Astrocyte (in vitro differentiated cells and primary cell): ENCODE data around the gene GSTP1. TPM values are rescaled to one million over a fixed set of nuclear protein-coding genes. Genes with fewer than 3 reads are reported as not detected.
A peak's percentile ranks its signal among the peaks of the same experiment; 100 is the strongest.

Experiments used
- DNase-seq: peaks from one replicate; pipeline ENCODE4 v3.0.0-alpha.2; 2010; ENCODE audit warnings: low read depth
- FAIRE-seq: peaks from 2 replicates; lab custom pipeline; 2011; peaks lifted over from hg19 to GRCh38; lab: Jason Lieb, UNC
- H2AFZ ChIP-seq: 2 replicates; pipeline ENCODE4 v1.6.0; 2012; ENCODE audit warnings: low read depth, low read length, inconsistent platforms
- H3K27ac ChIP-seq: 2 replicates; pipeline ENCODE4 v1.5.1; 2011; ENCODE audit warnings: low read depth, low read length, inconsistent platforms
- H3K27me3 ChIP-seq: 2 replicates; pipeline ENCODE4 v1.6.0; 2011; ENCODE audit warnings: low read length, inconsistent platforms; ENCODE audit not compliant: insufficient read depth
- H3K36me3 ChIP-seq: 2 replicates; pipeline ENCODE4 v1.5.1; 2011; ENCODE audit warnings: low read length, inconsistent platforms; ENCODE audit not compliant: insufficient read depth
- H3K4me1 ChIP-seq: 2 replicates; pipeline ENCODE4 v1.5.1; 2011; ENCODE audit warnings: low read length, inconsistent platforms; ENCODE audit not compliant: insufficient read depth
- H3K4me2 ChIP-seq: 2 replicates; pipeline ENCODE4 v1.6.0; 2012; ENCODE audit warnings: low read length, inconsistent platforms
- H3K4me3 ChIP-seq: 2 replicates; pipeline ENCODE4 v1.5.1; 2011; ENCODE audit warnings: low read depth, mild to moderate bottlenecking, low read length, inconsistent platforms; ENCODE audit not compliant: insufficient read depth
- H3K79me2 ChIP-seq: 2 replicates; pipeline ENCODE4 v1.6.0; 2012; ENCODE audit warnings: mild to moderate bottlenecking, low read length, inconsistent platforms; ENCODE audit not compliant: insufficient read depth
- H3K9ac ChIP-seq: 2 replicates; pipeline ENCODE4 v1.6.0; 2012; ENCODE audit warnings: mild to moderate bottlenecking, low read length, inconsistent platforms
- H3K9me3 ChIP-seq: 2 replicates; pipeline ENCODE4 v1.5.1; 2012; ENCODE audit warnings: low read depth, mild to moderate bottlenecking, low read length, inconsistent platforms; ENCODE audit not compliant: insufficient read depth
- H4K20me1 ChIP-seq: 2 replicates; pipeline ENCODE4 v1.6.0; 2012; ENCODE audit warnings: low read length, inconsistent platforms; ENCODE audit not compliant: insufficient read depth
- H3K27ac Mint-ChIP-seq: one replicate; pipeline ENCODE4 v1.8.0; 2021; ENCODE audit warnings: mild to moderate bottlenecking, mixed read lengths; ENCODE audit not compliant: unreplicated experiment
- H3K27me3 Mint-ChIP-seq: one replicate; pipeline ENCODE4 v1.8.0; 2021; ENCODE audit warnings: low read depth, mixed read lengths; ENCODE audit not compliant: unreplicated experiment
- H3K36me3 Mint-ChIP-seq: one replicate; pipeline ENCODE4 v1.8.0; 2021; ENCODE audit warnings: low read depth, mixed read lengths; ENCODE audit not compliant: unreplicated experiment
- H3K4me1 Mint-ChIP-seq: one replicate; pipeline ENCODE4 v1.8.0; 2021; ENCODE audit warnings: low read depth, mixed read lengths; ENCODE audit not compliant: unreplicated experiment
- H3K4me3 Mint-ChIP-seq: one replicate; pipeline ENCODE4 v1.8.0; 2021; ENCODE audit warnings: mild to moderate bottlenecking, moderate library complexity, mixed read lengths; ENCODE audit not compliant: unreplicated experiment
- H3K9me3 Mint-ChIP-seq: one replicate; pipeline ENCODE4 v1.8.0; 2021; ENCODE audit warnings: mild to moderate bottlenecking, mixed read lengths; ENCODE audit not compliant: unreplicated experiment
- EZH2 ChIP-seq: IDR thresholded peaks from 2 replicates; pipeline ENCODE4 v1.6.1; 2012; ENCODE audit warnings: mild to moderate bottlenecking, low read length, inconsistent platforms; ENCODE audit not compliant: insufficient read depth
- total RNA-seq: library from RNA; stranded (reverse); gene quantifications from 2 replicates; pipeline ENCODE4 v1.2.1, GENCODE V29; 2021
- TF ChIP-seq, protein P1 (sequence below): IDR thresholded peaks from 2 replicates; pipeline ENCODE4 v1.5.1; 2011; ENCODE audit warnings: low read depth, mild to moderate bottlenecking, inconsistent platforms, low read length, moderate library complexity; ENCODE audit not compliant: insufficient read depth

GSTP1 gene
- total RNA-seq, 1 donor from 2014 or later = 1,365 TPM

DNA sequence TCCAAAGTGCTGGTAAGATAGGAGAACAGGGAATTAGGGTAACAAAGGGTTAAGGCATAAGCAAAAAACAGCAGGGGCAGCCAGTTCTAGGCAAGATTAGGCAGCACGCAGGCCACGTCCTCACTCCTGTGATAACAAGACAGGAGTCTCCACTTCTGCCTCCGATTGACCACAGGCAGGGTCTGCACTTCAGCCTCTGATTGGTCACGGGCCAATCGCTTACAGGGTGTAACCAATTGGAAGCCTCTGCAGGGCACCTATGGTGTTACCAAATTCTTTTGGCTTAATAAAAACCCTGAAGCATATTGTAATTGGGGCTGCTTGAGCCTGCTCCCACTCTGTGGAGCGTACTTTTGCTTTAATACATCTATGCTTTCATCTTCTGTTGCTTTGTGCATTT is 12.2 kb upstream of the GSTP1 start:
- Histone ChIP-seq H2AFZ (no peak overlapping the region), H3K79me2 (no peaks in the 10 kb centered on the region), H3K9ac (no peak overlapping the region), H3K27me3 (peaks cover 8% of the 10 kb centered on the region), H3K27ac (no peak overlapping the region), H3K4me3 (no peak overlapping the region), H3K36me3 (no peaks in the 10 kb centered on the region), H3K4me1 (no peaks in the 10 kb centered on the region), H3K9me3 (peaks cover 4% of the 10 kb centered on the region), H3K4me2 (no peak overlapping the region), H4K20me1 (no peaks in the 10 kb centered on the region)
- Mint-ChIP-seq H3K27me3 (peaks cover 5% of the 10 kb centered on the region), H3K27ac (no peak overlapping the region), H3K36me3 (no peaks in the 10 kb centered on the region), H3K9me3 (no peaks in the 10 kb centered on the region), H3K4me1 (no peaks in the 10 kb centered on the region), H3K4me3 (no peak overlapping the region)
- TF ChIP-seq, protein P1, sequence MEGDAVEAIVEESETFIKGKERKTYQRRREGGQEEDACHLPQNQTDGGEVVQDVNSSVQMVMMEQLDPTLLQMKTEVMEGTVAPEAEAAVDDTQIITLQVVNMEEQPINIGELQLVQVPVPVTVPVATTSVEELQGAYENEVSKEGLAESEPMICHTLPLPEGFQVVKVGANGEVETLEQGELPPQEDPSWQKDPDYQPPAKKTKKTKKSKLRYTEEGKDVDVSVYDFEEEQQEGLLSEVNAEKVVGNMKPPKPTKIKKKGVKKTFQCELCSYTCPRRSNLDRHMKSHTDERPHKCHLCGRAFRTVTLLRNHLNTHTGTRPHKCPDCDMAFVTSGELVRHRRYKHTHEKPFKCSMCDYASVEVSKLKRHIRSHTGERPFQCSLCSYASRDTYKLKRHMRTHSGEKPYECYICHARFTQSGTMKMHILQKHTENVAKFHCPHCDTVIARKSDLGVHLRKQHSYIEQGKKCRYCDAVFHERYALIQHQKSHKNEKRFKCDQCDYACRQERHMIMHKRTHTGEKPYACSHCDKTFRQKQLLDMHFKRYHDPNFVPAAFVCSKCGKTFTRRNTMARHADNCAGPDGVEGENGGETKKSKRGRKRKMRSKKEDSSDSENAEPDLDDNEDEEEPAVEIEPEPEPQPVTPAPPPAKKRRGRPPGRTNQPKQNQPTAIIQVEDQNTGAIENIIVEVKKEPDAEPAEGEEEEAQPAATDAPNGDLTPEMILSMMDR = no peak
- no peak for TF ChIP-seq EZH2
- no peak for FAIRE-seq
- no peak for DNase-seq

DNA sequence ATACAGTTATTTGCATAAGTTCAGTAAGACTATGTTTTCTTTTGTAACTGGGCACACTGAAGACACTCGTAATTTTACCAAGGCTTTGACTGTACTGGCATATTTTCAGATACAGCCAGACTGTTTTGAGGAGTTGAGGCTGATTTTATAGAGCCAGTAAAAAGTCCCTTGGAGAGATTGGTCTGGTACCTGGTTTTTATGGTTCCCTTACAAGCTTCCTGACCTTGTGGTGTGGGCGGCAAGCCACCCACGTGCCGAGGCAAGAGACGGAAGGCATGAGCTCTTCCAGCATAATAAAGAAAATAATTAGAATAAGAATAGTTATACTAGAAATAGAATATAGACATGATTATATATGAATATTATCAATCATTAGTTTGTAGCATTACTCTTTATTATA is 11.3 kb upstream of the GSTP1 start:
- Histone ChIP-seq H3K4me3 (no peak overlapping the region), H3K79me2 (no peaks in the 10 kb centered on the region), H3K36me3 (no peaks in the 10 kb centered on the region), H3K27ac (no peak overlapping the region), H3K9ac (no peak overlapping the region), H3K4me1 (no peaks in the 10 kb centered on the region), H3K9me3 (peaks cover 4% of the 10 kb centered on the region), H2AFZ (no peak overlapping the region), H3K4me2 (no peak overlapping the region), H4K20me1 (no peaks in the 10 kb centered on the region), H3K27me3 (peaks cover 8% of the 10 kb centered on the region)
- FAIRE-seq (no peak), DNase-seq (no peak)
- no peaks in the 10 kb centered on the region for H3K4me1 Mint-ChIP-seq
- H3K27ac Mint-ChIP-seq = no peak overlapping the region
- no peaks in the 10 kb centered on the region for H3K36me3 Mint-ChIP-seq
- peaks cover 12% of the 10 kb centered on the region for H3K27me3 Mint-ChIP-seq
- no peaks in the 10 kb centered on the region for H3K9me3 Mint-ChIP-seq
- TF ChIP-seq EZH2 = no peak
- TF ChIP-seq, protein P1 = no peak
- H3K4me3 Mint-ChIP-seq = no peak overlapping the region

DNA sequence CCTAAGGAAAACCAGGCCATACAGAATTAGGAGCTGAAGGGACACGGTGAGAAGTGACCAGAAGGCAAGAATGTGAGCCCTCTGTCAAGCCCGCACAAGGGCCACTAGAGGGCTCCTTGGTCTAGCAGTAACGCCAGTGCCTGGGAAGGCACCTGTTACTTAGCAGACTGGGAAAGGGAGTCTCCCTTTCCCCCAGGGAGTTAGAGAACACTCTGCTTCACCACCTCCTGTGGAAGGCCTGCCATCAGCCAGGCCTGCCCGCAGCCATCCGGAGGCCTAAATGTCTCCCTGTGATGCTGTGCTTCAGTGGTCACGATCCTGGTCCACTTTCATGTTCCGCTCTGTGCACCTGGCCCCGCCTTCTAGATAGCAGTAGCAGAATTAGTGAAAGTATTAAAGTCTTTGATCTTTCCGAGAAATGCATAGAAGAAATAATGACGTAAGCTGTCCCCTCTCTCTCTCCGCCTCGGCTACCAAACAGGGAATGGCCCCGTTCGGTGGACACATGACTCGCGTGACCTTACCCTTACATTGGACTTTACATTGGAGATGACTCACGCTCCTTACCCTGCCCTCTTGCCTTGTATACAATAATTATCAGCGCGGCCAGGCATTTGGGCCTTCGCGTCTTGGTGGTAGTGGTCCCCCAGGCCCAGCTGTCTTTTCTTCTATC is 10.7 kb upstream of the GSTP1 start:
- Histone ChIP-seq H3K36me3 (no peaks in the 10 kb centered on the region), H4K20me1 (no peaks in the 10 kb centered on the region), H3K27ac (no peak overlapping the region), H3K4me1 (no peaks in the 10 kb centered on the region), H3K27me3 (peaks cover 8% of the 10 kb centered on the region), H3K4me2 (no peak overlapping the region), H2AFZ (no peak overlapping the region), H3K79me2 (no peaks in the 10 kb centered on the region), H3K9ac (no peak overlapping the region), H3K9me3 (peaks cover 4% of the 10 kb centered on the region), H3K4me3 (no peak overlapping the region)
- no peak for TF ChIP-seq EZH2
- TF ChIP-seq, protein P1 = peak; percentile 58
- H3K4me3 Mint-ChIP-seq = no peak overlapping the region
- H3K27me3 Mint-ChIP-seq = peaks cover 13% of the 10 kb centered on the region
- H3K4me1 Mint-ChIP-seq = no peaks in the 10 kb centered on the region
- FAIRE-seq (no peak), DNase-seq (peak; percentile 16)
- H3K27ac Mint-ChIP-seq = no peak overlapping the region
- H3K36me3 Mint-ChIP-seq = no peaks in the 10 kb centered on the region
- no peaks in the 10 kb centered on the region for H3K9me3 Mint-ChIP-seq
